ENCODE measurements around the gene FRAS1. TPM values are rescaled to one million over a fixed set of nuclear protein-coding genes. Genes with fewer than 3 reads are reported as not detected.

Gene FRAS1
- total and polyA plus RNA-seq, 9 of the 15 experiments (the other 6 are each of a cell fraction or from before 2014, with no cell fraction given) = under 0.01 to 0.11 (median 0.04) TPM; not detected in 2

DNA sequence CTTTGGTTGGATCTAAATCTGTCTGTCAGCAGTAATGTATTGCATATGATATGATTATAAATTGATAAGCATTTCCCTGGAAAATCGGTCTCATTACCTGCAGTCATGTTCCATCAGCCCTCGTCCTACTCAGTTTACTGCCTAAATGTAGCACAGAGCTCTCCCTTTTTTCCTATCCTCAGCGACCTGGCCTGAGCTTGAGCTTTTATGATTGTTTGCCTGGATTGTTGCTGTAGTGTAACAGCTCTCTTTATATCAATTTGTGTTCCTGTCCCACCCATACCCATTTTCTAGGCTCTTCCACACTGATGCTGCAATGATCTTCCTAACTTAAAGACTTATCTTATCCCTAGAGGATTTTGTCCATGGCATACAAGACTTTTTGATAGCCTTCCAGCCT is 95.7 kb downstream of the FRAS1 start (continued):
- TF ChIP-seq, protein P1, sequence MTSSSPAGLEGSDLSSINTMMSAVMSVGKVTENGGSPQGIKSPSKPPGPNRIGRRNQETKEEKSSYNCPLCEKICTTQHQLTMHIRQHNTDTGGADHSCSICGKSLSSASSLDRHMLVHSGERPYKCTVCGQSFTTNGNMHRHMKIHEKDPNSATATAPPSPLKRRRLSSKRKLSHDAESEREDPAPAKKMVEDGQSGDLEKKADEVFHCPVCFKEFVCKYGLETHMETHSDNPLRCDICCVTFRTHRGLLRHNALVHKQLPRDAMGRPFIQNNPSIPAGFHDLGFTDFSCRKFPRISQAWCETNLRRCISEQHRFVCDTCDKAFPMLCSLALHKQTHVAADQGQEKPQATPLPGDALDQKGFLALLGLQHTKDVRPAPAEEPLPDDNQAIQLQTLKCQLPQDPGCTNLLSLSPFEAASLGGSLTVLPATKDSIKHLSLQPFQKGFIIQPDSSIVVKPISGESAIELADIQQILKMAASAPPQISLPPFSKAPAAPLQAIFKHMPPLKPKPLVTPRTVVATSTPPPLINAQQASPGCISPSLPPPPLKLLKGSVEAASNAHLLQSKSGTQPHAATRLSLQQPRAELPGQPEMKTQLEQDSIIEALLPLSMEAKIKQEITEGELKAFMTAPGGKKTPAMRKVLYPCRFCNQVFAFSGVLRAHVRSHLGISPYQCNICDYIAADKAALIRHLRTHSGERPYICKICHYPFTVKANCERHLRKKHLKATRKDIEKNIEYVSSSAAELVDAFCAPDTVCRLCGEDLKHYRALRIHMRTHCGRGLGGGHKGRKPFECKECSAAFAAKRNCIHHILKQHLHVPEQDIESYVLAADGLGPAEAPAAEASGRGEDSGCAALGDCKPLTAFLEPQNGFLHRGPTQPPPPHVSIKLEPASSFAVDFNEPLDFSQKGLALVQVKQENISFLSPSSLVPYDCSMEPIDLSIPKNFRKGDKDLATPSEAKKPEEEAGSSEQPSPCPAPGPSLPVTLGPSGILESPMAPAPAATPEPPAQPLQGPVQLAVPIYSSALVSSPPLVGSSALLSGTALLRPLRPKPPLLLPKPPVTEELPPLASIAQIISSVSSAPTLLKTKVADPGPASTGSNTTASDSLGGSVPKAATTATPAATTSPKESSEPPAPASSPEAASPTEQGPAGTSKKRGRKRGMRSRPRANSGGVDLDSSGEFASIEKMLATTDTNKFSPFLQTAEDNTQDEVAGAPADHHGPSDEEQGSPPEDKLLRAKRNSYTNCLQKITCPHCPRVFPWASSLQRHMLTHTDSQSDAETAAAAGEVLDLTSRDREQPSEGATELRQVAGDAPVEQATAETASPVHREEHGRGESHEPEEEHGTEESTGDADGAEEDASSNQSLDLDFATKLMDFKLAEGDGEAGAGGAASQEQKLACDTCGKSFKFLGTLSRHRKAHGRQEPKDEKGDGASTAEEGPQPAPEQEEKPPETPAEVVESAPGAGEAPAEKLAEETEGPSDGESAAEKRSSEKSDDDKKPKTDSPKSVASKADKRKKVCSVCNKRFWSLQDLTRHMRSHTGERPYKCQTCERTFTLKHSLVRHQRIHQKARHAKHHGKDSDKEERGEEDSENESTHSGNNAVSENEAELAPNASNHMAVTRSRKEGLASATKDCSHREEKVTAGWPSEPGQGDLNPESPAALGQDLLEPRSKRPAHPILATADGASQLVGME (CRISPR knock-in tag; IDR thresholded peaks at IDR 0.05) = no peak
- TF ChIP-seq MLLT1 (IDR thresholded peaks at IDR 0.05) = no peak

DNA sequence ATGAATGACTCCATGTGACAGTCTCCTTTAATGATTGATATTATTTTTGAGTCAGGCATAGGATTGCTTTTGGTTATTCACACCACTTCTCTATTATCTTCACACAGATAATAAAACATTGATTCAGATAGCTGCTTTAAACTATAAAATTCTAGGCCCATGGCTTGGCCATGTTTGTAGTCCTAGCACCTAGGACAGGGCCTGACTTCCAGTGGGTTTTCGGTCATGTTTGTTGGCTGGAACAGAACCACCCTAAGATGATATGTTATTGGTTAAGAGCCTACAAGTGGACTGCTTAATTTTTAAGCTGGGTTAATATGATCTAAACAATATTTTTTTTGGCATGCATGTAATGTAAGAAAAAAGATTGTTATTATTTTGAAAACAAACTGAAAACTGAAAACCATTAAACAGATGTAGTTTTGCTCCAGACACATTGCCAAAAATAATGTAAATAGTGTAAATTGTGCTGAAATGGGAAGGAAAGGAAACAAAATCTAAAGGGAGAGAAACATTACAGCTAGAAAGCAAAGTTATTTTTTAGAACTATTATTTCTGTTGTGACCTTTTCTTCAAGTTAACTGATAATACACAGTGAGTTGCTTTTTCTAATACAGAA is 98.0 kb downstream of the FRAS1 start:
- ATAC-seq (no peak), DNase-seq (ENCODE audit: extremely low read depth in 1 of 4, low spot score in 3 of 4) (no peak), FAIRE-seq (no peak)
- Histone ChIP-seq H3K9me3 (replicated peaks; ENCODE audit: control insufficient read depth, insufficient read depth, low read depth, low read length) (no peaks in the 10 kb centered on the region), H3K4me2 (ENCODE audit: insufficient read depth, low read length) (no peak overlapping the region), H3K79me2 (ENCODE audit: control insufficient read depth, insufficient read depth, low read length) (no peaks in the 10 kb centered on the region), H3K4me3 (no peak overlapping the region), H2AFZ (ENCODE audit: low read depth, low read length) (no peak overlapping the region), H3K9ac (ENCODE audit: insufficient read depth in 1 of 2, low read depth in 2 of 2, low read length in 2 of 2) (no peak overlapping the region), H3K27ac (ENCODE audit: extremely low read depth, low read depth, low read length) (no peak overlapping the region), H3K9me1 (ENCODE audit: control insufficient read depth, insufficient read depth, low read length) (no peaks in the 10 kb centered on the region), H3K4me1 (replicated peaks in 1 of 2; ENCODE audit: control insufficient read depth in 2 of 2, insufficient read depth in 2 of 2, low read length in 2 of 2) (no peaks in the 10 kb centered on the region), H3K36me3 (ENCODE audit: control insufficient read depth, insufficient read depth, low read length) (no peaks in the 10 kb centered on the region), H3K27me3 (ENCODE audit: control insufficient read depth in 2 of 2, insufficient read depth in 2 of 2, low read length in 2 of 2) (peaks cover 0 to 4% of the 10 kb centered on the region in 2 experiments; a peak in 3 of 5 replicates), H4K20me1 (replicated peaks; ENCODE audit: control insufficient read depth, insufficient read depth, low read length) (no peaks in the 10 kb centered on the region)
- POLR2A ChIA-PET = no interaction called here
- WGBS (ENCODE audit: insufficient coverage, low coverage, missing lambda C conversion rate) = 20% methylated on average over 1 of the region's 1 CpG
- no TSS peak for BruUV-seq (replicated peaks)
- intact Hi-C loops (cut with micrococcal nuclease) (no loop called here), in situ Hi-C loops (cut with MboI) (no loop called here)
- CTCF ChIA-PET (ENCODE audit: low intra/inter-chr PET ratio) = no interaction called here
- TF ChIP-seq, protein P2, sequence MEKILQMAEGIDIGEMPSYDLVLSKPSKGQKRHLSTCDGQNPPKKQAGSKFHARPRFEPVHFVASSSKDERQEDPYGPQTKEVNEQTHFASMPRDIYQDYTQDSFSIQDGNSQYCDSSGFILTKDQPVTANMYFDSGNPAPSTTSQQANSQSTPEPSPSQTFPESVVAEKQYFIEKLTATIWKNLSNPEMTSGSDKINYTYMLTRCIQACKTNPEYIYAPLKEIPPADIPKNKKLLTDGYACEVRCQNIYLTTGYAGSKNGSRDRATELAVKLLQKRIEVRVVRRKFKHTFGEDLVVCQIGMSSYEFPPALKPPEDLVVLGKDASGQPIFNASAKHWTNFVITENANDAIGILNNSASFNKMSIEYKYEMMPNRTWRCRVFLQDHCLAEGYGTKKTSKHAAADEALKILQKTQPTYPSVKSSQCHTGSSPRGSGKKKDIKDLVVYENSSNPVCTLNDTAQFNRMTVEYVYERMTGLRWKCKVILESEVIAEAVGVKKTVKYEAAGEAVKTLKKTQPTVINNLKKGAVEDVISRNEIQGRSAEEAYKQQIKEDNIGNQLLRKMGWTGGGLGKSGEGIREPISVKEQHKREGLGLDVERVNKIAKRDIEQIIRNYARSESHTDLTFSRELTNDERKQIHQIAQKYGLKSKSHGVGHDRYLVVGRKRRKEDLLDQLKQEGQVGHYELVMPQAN (IDR thresholded peaks at IDR 0.05; ENCODE audit: borderline replicate concordance) = no peak
- TF ChIP-seq ZSCAN29 (IDR thresholded peaks at IDR 0.05) = no peak
- TF ChIP-seq TRIM24 (IDR thresholded peaks at IDR 0.05) = no peak
- TF ChIP-seq KAT2B (IDR thresholded peaks at IDR 0.05; ENCODE audit: low read depth, low read length) = no peak
- no peak for TF ChIP-seq ZNF277 (CRISPR knock-in tag; IDR thresholded peaks at IDR 0.05; ENCODE audit: borderline replicate concordance)
- TF ChIP-seq BHLHE40 (IDR thresholded peaks at IDR 0.05; ENCODE audit: low read length) = no peak
- no peak for TF ChIP-seq ZNF76 (CRISPR knock-in tag; IDR thresholded peaks at IDR 0.05; ENCODE audit: borderline replicate concordance)
- TF ChIP-seq ZKSCAN8 (CRISPR knock-in tag; IDR thresholded peaks at IDR 0.05) = no peak
